Epidermal melanocyte (primary cell): ENCODE results near the gene VCAM1.
"Not testable (repeated sequence)": the region's sequence is repeated elsewhere in the genome, so short reads cannot be mapped to it uniquely, and the experiment has no call there.

Source experiments
- DNase-seq: peaks from one replicate; pipeline ENCODE4 v3.0.0; 2011; ENCODE audit warnings: low spot score; ENCODE audit not compliant: insufficient read length

VCAM1 gene

GRCh38 chr1:100774370-100774769, 54.8 kb downstream of the VCAM1 start:
- no peak for DNase-seq

GRCh38 chr1:100775483-100775882, 55.9 kb downstream of the VCAM1 start:
- no peak for DNase-seq

DNA sequence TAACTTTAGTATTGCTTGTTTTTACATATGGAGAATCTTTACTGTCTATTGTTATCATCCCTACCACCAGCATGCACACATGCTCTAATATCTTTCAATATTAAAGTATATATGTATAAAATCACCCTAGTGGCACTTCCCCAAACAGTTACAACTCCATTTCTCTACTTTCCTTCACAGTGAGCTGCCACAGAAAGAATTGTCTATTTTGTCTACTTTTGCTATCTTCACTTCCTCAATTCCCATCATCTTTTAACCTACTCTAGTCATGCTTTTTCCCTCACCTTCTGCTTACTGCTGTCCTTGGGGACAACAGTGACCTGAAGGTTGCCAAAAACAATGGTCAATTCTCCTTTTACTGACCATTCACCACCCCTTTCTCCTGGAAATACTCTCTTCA, 59.2 kb downstream of the VCAM1 start:
- no peak for DNase-seq

GRCh38 chr1:100780814-100781213, 61.3 kb downstream of the VCAM1 start:
- no peak for DNase-seq

- DNase-seq = not testable (repeated sequence)
Measured at GRCh38 chr1:100781728-100782127, 62.2 kb downstream of the VCAM1 start.

GRCh38 chr1:100782473-100783039, 63.0 kb downstream of the VCAM1 start:
- DNase-seq = no peak

DNA sequence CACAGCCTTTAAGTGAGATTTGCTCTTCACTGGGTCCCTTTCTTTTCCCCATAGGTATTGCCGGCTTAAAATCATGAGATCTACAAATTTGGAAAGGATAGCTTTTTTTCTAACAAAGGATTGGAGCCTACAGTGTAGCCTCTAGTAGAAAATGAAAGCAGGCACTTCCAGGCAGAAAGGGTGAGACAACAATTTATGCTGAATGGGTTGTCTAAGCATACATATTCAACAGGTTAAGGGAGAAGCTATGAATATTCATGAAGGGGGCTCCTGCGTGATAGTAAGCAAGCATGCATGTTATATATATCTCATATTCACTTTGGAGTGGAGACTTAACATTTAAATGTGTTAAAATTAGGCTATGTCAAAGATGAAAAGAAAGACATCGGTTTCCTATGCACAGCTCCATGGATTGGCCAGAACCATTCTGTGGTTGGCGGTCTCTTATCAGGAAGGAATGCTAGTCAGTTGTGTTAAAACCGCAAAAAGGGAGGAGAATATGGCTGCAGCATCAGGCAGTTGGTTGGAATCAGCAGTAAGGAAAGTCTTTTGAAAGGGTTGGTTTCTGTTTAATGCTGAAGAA, 66.0 kb downstream of the VCAM1 start:
- no peak for DNase-seq

GRCh38 chr1:100786870-100787269, 67.3 kb downstream of the VCAM1 start:
- DNase-seq = no peak
